GM21447 (cell line): ENCODE measurements around the gene RRP8.

Experiments used
- ATAC-seq: cut with Tn5 transposase; IDR thresholded peaks from one replicate; pipeline ENCODE4 v1.9.1; 2021; ENCODE audit not compliant: unreplicated experiment

Gene RRP8

GRCh38 chr11:6604790-6605189, 1.4 kb upstream of the RRP8 start:
- no peak for ATAC-seq

- ATAC-seq = peak; percentile 44
Measured at GRCh38 chr11:6604081-6604626, 738 bp upstream of the RRP8 start.

GRCh38 chr11:6602096-6602940, 1.1 kb downstream of the RRP8 start:
- no peak for ATAC-seq

GRCh38 chr11:6601041-6601461, 2.4 kb downstream of the RRP8 start:
- ATAC-seq = no peak

- no peak for ATAC-seq
Measured at GRCh38 chr11:6599881-6600390, 3.5 kb downstream of the RRP8 start.

GRCh38 chr11:6599449-6599848, 4.0 kb downstream of the RRP8 start:
- ATAC-seq = no peak

GRCh38 chr11:6598555-6598954, 4.9 kb downstream of the RRP8 start:
- no peak for ATAC-seq

- ATAC-seq = no peak
Measured at GRCh38 chr11:6596239-6596877, 7.1 kb downstream of the RRP8 start.

GRCh38 chr11:6594142-6594768, 9.2 kb downstream of the RRP8 start:
- no peak for ATAC-seq

- no peak for ATAC-seq
Measured at GRCh38 chr11:6588018-6588417, 15.4 kb downstream of the RRP8 start.

GRCh38 chr11:6587360-6587953, 16.0 kb downstream of the RRP8 start:
- no peak for ATAC-seq

GRCh38 chr11:6586434-6587359, 16.7 kb downstream of the RRP8 start:
- ATAC-seq = no peak

- no peak for ATAC-seq
Measured at GRCh38 chr11:6584528-6584927, 18.9 kb downstream of the RRP8 start.

GRCh38 chr11:6583584-6583983, 19.8 kb downstream of the RRP8 start:
- no peak for ATAC-seq

GRCh38 chr11:6579681-6580080, 23.7 kb downstream of the RRP8 start:
- no peak for ATAC-seq

GRCh38 chr11:6578134-6578533, 25.3 kb downstream of the RRP8 start:
- no peak for ATAC-seq

- ATAC-seq = no peak
Measured at GRCh38 chr11:6576471-6577373, 26.7 kb downstream of the RRP8 start.

- ATAC-seq = no peak
Measured at GRCh38 chr11:6574816-6575715, 28.4 kb downstream of the RRP8 start.
